Measurements from ENCODE around the gene ZGPAT. TPM values are rescaled to one million over a fixed set of nuclear protein-coding genes. Genes with fewer than 3 reads are reported as not detected.
"Not testable (repeated sequence)": the region's sequence is repeated elsewhere in the genome, so short reads cannot be mapped to it uniquely, and the experiment has no call there.

ZGPAT gene
- total RNA-seq, 1 donor from 2014 or later, result 34.7 TPM

DNA sequence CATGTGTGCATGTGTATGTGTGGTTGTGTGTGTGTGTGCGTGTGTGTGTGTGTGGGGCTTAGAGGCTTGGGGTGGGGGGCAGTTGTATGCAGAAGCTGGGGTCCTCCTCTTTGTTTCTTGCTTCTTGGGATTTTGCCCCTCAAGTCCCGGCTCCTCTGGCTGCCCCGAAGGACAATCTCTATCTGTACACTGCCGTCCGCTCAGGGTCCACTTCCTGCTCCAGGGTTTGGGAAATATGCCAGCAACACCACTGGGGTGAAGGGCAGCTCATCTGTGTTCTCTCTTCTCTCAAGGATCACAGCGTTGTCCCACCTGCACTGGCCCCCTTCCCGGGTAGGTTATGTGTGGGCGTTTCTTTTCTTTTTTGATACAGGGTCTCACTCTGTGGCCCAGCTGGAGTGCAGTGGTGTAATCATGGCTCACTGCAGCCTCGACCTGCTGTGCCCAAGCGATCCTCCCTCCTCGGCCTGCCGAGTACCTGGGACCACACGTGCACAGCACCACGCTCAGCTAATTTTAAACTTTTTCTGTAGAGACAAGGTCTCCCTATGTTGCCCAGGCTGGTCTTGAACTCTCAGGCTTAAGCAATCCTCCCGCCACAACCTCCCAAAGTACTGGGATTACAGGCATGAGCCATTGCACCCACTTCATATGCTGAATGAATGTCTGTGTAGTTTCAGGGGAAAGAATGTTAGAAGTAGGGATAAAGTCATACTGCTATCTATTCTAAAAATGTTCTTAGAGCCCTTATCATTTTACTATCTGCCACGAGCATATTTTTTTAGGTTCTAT is 57.4 kb downstream of the ZGPAT start:
- DNase-seq (ENCODE audit: low spot score), result no peak

GRCh38 chr20:63765902-63766301 is 58.1 kb downstream of the ZGPAT start:
- no peak for DNase-seq (ENCODE audit: low spot score)

DNA sequence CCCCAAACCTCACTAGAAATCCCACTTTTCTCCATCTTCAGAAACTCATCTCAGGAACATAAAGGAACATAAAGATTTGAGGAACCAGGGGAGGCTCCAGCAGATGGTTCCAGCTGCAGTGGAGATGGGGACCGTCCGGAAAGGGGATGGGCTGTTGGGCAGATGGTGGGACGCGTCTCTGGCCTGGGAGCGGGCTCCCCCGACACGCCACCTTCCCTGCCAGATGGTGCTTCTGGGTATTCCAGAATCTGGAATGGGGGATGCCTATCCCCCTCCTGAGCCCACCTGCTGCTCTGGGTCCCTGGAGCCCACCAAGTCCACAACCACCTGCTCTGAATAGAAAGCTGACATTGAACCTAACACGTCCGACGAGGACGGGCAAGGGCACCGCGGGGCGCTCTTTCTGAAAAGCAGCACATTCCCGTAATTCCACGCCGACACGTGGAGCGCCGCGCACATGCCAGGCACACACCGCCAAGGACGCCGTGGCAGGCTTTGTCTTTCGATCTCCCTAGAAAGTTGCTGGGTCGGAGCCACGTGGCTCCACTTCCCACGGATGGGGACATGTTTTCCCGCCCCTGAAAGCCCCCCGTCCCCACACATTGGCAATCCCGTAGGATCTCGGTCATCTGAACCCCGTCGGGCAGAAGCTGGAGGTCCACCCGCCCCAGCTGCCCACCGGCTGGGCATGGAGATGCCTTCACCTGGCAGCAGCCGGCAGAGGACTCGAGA is 59.0 kb downstream of the ZGPAT start:
- DNase-seq (ENCODE audit: low spot score), result no peak

- no peak for DNase-seq (ENCODE audit: low spot score)
These were observed 59.6 kb downstream of the ZGPAT start for GRCh38 chr20:63767456-63767855.

DNA sequence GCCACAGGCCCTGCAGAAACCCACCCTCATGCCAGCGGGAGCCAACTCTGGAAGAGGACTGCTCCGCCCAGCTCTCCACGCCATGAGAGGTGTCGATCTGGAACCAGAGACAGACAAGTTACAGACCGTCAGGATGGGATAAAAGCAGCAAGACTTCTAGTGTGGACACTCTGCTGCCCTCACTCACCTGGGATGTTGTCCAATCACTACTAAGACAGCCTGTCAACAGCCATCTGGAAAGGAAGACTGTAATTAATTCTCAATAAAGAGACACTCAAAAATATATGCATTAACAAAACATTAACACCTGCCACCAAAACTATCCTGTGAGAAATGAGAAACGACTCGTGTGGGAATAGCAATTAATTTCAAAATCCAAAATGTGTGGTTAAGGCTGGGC is 60.0 kb downstream of the ZGPAT start:
- no peak for DNase-seq (ENCODE audit: low spot score)

- DNase-seq (ENCODE audit: low spot score), result no peak
These were observed 61.0 kb downstream of the ZGPAT start for GRCh38 chr20:63768591-63769515.

- DNase-seq (ENCODE audit: low spot score), result no peak
These were observed 62.1 kb downstream of the ZGPAT start for GRCh38 chr20:63769891-63770474.

GRCh38 chr20:63771046-63771707 is 63.3 kb downstream of the ZGPAT start:
- DNase-seq (ENCODE audit: low spot score), result no peak

GRCh38 chr20:63772781-63773518 is 65.1 kb downstream of the ZGPAT start:
- DNase-seq (ENCODE audit: low spot score), result no peak

GRCh38 chr20:63773571-63774241 is 65.9 kb downstream of the ZGPAT start:
- no peak for DNase-seq (ENCODE audit: low spot score)

DNA sequence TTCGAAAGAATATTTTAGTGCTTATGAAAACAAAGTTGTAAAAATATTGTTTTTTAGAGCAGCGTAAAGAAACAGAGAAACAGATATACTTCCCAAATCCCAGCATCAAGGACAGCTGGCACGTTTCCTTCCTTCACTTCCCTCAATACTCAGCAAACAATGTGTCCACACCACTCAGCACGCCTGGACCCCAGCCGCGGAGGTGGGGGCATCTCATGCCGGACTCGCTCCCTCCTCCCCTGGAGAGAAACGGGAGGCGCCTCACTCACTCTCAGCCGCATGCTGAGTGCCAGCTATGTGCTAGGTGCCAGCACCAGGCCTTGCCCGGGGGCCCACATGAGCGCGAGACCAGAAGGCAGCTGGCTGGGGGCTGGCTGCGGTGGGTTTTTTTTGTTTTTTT is 66.5 kb downstream of the ZGPAT start:
- no peak for DNase-seq (ENCODE audit: low spot score)

DNA sequence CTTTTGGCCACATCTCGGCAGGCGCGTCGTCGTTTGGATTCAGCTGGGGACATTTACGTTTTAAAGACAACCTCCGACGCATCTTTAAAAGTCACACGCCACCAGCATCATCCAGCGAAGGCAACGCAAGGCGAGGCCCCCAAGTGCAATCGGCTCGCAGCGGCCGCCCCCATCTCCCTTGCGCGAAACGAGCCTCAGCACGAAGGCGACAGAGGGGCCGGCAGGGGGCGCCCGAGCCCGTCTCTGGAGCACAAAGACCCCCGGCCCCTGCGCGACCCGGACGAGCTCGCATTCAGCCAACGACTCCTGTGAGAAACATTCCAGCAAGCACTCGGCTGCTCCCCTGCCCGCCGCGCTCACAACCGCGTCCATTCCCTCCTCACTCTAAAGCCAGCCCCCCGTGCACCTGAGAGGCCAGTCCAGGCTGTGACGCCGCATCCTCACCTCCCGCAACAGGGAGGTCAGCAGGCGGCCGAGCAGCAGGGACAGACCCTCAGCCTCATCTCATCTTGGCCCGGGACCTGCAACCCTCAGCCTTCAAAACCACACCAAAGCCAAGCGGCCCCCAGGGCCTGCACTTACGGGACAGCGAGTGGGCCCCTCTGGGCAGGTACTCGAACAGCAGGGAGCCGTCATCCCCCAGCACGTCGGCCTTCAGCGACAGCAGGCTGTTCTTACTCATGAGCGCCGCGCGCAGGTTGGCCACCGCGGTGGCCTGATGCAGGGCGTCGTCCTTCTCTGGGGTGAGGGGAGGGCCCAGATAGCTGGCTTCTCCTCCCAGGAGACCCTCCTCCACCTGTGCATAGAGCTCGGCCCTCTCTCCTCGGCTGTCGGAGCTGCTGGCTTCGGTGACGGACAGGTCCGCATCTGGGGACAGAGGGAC is 67.5 kb downstream of the ZGPAT start:
- DNase-seq (ENCODE audit: low spot score), result no peak

DNA sequence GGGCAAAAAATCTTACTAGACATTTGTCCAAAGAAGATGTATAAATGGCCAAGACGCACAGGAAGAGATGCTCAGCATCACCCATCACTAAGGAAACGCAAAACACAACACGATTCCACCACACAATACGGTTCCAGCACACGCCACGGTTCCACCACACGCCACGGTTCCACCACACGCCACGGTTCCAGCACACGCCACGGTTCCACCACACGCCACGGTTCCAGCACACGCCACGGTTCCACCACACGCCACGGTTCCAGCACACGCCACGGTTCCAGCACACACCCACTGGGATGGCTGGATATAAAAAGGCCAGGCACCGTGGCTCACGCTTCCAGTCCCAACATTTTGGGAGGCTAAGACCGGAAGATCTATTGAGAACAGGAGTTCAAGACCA is 69.0 kb downstream of the ZGPAT start:
- not testable (repeated sequence) for DNase-seq (ENCODE audit: low spot score)

DNA sequence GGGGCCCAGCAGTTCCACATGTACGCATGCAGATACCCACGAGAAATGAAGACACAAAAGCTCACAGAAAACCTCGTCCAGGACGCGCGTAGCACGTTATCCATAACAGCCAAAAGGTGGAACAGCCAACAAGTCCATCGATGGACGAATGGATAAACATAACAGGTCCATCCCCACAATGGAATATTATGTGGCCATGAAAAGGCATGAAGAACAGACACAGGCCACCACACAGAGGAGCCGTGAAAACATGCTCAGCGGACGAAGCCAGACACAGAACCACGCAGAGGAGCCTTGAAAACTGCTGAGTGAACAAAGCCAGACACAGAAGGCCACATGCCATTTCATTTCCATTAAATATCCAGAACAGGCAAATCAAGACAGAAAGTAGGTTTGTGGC is 69.8 kb downstream of the ZGPAT start:
- no peak for DNase-seq (ENCODE audit: low spot score)

DNA sequence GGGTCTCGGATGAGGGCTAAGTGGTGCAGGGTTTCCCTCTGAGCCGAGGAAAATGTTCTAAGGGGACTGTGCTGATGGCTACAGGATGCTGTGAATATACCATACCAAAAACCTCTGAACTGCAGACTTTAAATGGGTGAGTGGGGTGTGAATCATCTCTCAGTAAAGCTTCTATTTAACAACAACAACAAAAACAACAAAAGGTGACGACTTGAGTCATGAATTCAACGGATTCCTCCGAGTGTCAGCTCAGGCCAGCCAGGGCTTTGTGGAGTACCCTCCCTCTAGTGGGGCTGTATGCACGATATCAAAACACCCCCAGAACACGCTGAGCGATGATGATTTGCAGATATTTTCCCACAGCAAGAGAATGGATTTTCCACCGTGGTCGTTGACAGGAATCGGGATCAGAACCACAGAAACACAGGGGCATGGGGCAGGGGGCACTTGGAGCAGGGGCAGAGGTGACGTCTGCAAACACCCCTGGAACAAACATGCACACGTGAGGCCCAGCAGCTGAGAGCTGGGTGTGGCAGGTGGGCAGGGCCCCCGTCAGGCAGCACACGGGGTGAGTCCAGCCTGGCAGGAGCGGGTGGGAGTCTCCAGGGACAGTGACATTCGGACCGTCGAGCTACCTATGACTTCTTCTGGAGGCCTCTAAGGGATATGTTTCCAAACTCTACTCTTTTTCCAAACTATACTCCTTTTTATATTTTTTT is 70.4 kb downstream of the ZGPAT start:
- no peak for DNase-seq (ENCODE audit: low spot score)

DNA sequence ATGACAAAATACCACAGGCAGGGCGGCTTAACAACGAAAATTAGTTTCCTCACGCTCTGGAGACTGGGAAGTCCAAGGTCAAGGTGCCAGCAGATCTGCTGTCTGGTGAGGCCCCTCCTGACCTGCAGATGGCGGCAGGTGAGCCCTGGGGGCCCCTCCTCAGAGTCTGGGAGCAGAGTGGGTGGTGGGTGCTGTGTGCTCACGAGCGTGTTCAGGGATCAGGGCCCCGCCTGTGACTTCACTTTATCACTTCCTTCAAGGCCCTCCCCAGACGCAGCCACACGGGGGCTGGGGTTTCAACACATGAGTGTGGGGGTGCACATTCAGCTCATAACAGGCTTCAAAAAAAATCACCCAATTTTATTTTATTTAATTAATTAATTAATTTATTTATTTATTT is 71.0 kb downstream of the ZGPAT start:
- DNase-seq (ENCODE audit: low spot score), result no peak

- no peak for DNase-seq (ENCODE audit: low spot score)
These were observed 73.3 kb downstream of the ZGPAT start for GRCh38 chr20:63781181-63781580.

DNA sequence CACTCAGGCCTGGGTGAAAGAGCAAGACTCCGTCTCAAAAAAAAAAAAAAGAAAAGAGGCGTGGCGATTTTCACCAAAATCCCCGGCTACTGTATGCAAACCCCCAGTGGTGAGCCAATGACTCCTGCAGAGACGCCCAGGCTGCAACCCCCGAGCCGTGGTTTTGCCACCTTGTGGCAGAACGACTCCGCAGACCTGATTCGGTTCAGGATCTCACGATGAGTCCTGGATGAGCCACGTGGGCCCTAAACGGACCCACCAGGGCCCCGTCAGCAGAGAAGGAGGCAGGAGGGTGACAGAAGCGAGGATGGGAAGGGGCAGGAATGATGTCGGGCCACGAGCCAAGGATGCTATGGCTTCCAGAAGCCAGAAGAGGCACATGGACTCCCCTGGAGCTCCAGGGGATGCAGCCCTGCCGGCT is 74.2 kb downstream of the ZGPAT start:
- no peak for DNase-seq (ENCODE audit: low spot score)

All from mucosa of gallbladder (tissue), 1 donor.